ENCODE results near the gene OTUD1.

OTUD1 gene

GRCh38 chr10:23432166-23432565, 6.7 kb upstream of the OTUD1 start:
- DNase-seq = no peak

- DNase-seq = no peak
These were observed 6.2 kb upstream of the OTUD1 start for GRCh38 chr10:23432639-23433038.

- DNase-seq = no peak
These were observed 5.2 kb upstream of the OTUD1 start for GRCh38 chr10:23433701-23434100.

GRCh38 chr10:23435378-23435777, 3.5 kb upstream of the OTUD1 start:
- no peak for DNase-seq

- DNase-seq = no peak
These were observed 1.9 kb upstream of the OTUD1 start for GRCh38 chr10:23436983-23437382.

GRCh38 chr10:23437963-23438546, 820 bp upstream of the OTUD1 start:
- DNase-seq = no peak

- DNase-seq = no peak
These were observed 631 bp downstream of the OTUD1 start for GRCh38 chr10:23439452-23439960.

GRCh38 chr10:23439961-23440889, 1.4 kb downstream of the OTUD1 start:
- DNase-seq = no peak

GRCh38 chr10:23441251-23441650, 2.4 kb downstream of the OTUD1 start:
- DNase-seq = no peak

- DNase-seq = no peak
These were observed 4.1 kb downstream of the OTUD1 start for GRCh38 chr10:23442936-23443335.

GRCh38 chr10:23445591-23445990, 6.7 kb downstream of the OTUD1 start:
- no peak for DNase-seq

- no peak for DNase-seq
These were observed 9.4 kb downstream of the OTUD1 start for GRCh38 chr10:23448323-23448722.

GRCh38 chr10:23448802-23449570, 10.1 kb downstream of the OTUD1 start:
- DNase-seq = no peak

- DNase-seq = no peak
These were observed 13.3 kb downstream of the OTUD1 start for GRCh38 chr10:23452033-23452655.

- DNase-seq = no peak
These were observed 14.6 kb downstream of the OTUD1 start for GRCh38 chr10:23453465-23453864.

GRCh38 chr10:23457632-23458417, 18.9 kb downstream of the OTUD1 start:
- no peak for DNase-seq

GRCh38 chr10:23459308-23459939, 20.5 kb downstream of the OTUD1 start:
- DNase-seq = no peak

GRCh38 chr10:23461557-23461956, 22.7 kb downstream of the OTUD1 start:
- DNase-seq = no peak

GRCh38 chr10:23467012-23467411, 28.1 kb downstream of the OTUD1 start:
- DNase-seq = no peak

- DNase-seq = no peak
These were observed 28.7 kb downstream of the OTUD1 start for GRCh38 chr10:23467548-23467947.

- no peak for DNase-seq
These were observed 30.8 kb downstream of the OTUD1 start for GRCh38 chr10:23469596-23470237.
